Measurements from ENCODE around the gene SH2D2A.

DNA sequence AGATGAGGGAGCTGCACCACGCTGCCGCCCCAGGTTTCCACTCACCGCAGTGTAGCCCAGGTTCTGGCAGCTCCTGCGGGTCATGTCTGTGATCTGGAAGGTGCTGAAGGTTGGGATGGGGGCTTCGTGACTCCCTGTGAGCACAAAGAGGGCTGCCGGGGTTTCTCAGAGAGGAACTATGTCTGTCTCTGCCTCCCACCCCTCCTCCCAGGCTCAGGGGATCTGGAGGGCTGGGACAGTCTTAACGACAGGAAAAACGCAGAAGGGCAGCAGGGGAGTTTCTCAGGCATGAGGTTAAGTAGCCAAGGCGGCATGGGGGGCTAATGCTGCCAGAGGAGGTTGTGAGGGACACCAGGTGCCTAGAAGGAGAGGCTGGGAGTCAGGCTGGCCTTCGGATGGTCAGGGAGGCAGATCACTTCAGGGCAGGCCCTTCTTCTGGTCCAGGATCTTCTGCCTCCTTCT, 656 bp downstream of the SH2D2A start:
- TF ChIP-seq, protein P1, sequence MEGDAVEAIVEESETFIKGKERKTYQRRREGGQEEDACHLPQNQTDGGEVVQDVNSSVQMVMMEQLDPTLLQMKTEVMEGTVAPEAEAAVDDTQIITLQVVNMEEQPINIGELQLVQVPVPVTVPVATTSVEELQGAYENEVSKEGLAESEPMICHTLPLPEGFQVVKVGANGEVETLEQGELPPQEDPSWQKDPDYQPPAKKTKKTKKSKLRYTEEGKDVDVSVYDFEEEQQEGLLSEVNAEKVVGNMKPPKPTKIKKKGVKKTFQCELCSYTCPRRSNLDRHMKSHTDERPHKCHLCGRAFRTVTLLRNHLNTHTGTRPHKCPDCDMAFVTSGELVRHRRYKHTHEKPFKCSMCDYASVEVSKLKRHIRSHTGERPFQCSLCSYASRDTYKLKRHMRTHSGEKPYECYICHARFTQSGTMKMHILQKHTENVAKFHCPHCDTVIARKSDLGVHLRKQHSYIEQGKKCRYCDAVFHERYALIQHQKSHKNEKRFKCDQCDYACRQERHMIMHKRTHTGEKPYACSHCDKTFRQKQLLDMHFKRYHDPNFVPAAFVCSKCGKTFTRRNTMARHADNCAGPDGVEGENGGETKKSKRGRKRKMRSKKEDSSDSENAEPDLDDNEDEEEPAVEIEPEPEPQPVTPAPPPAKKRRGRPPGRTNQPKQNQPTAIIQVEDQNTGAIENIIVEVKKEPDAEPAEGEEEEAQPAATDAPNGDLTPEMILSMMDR (IDR thresholded peaks at IDR 0.05; ENCODE audit: low read depth, low read length) = no peak
- TF ChIP-seq POLR2A (IDR thresholded peaks at IDR 0.05; ENCODE audit: extremely low read depth, insufficient read length) = no peak
- no peak for TF ChIP-seq MYC (IDR thresholded peaks at IDR 0.05; ENCODE audit: low read depth, low read length)

Measured in NB4 (cell line).